LNCaP clone FGC (cell line): ENCODE data around the gene COL13A1.

Experiments
- DNase-seq: peaks from one replicate; pipeline ENCODE4 v3.0.0-alpha.2; 2011; ENCODE audit warnings: low read depth
- H3K4me3 ChIP-seq: 2 replicates; pipeline ENCODE4 v1.5.1; 2011; ENCODE audit warnings: mild to moderate bottlenecking, low read depth, low read length, control low read depth
- CTCF ChIP-seq: IDR thresholded peaks from 2 replicates; pipeline ENCODE4 v1.5.1; 2012; ENCODE audit warnings: mild to moderate bottlenecking; ENCODE audit not compliant: control insufficient read depth, insufficient read depth; ENCODE audit errors: extremely low read depth

Gene COL13A1

GRCh38 chr10:69929575-69929974 lies 127.9 kb downstream of the COL13A1 start:
- no peak for TF ChIP-seq CTCF
- no peak overlapping the region for H3K4me3 ChIP-seq
- no peak for DNase-seq

- peak; percentile 16; the same call in 1 of the 2 replicates for TF ChIP-seq CTCF
- DNase-seq: no peak
- no peak overlapping the region for H3K4me3 ChIP-seq
Observed at GRCh38 chr10:69934768-69935167, 133.1 kb downstream of the COL13A1 start.

GRCh38 chr10:69936091-69936490 lies 134.4 kb downstream of the COL13A1 start:
- TF ChIP-seq CTCF: peak; percentile 22; the same call in 1 of the 2 replicates
- no peak for DNase-seq
- H3K4me3 ChIP-seq: no peak overlapping the region

GRCh38 chr10:69938541-69938991 lies 136.9 kb downstream of the COL13A1 start:
- no peak for DNase-seq
- TF ChIP-seq CTCF: no peak
- no peak overlapping the region for H3K4me3 ChIP-seq

- no peak for TF ChIP-seq CTCF
- H3K4me3 ChIP-seq: no peak overlapping the region
- DNase-seq: no peak
Observed at GRCh38 chr10:69939061-69939460, 137.4 kb downstream of the COL13A1 start.

- DNase-seq: no peak
- no peak for TF ChIP-seq CTCF
- H3K4me3 ChIP-seq: no peak overlapping the region
Observed at GRCh38 chr10:69939481-69939880, 137.8 kb downstream of the COL13A1 start.

GRCh38 chr10:69941730-69942129 lies 140.0 kb downstream of the COL13A1 start:
- TF ChIP-seq CTCF: no peak
- H3K4me3 ChIP-seq: no peak overlapping the region
- DNase-seq: no peak
